EL (cell line): ENCODE data around the gene FUT8.

Experiments
- DNase-seq: peaks from one replicate; pipeline ENCODE4 v3.0.0-alpha.2; 2016

FUT8 gene

GRCh38 chr14:65783576-65783975 is 371.0 kb downstream of the FUT8 start:
- no peak for DNase-seq

GRCh38 chr14:65784574-65784973 is 372.0 kb downstream of the FUT8 start:
- DNase-seq = no peak

GRCh38 chr14:65787461-65787860 is 374.9 kb downstream of the FUT8 start:
- DNase-seq = no peak

- DNase-seq = no peak
Measured at GRCh38 chr14:65788876-65789275, 376.3 kb downstream of the FUT8 start.

DNA sequence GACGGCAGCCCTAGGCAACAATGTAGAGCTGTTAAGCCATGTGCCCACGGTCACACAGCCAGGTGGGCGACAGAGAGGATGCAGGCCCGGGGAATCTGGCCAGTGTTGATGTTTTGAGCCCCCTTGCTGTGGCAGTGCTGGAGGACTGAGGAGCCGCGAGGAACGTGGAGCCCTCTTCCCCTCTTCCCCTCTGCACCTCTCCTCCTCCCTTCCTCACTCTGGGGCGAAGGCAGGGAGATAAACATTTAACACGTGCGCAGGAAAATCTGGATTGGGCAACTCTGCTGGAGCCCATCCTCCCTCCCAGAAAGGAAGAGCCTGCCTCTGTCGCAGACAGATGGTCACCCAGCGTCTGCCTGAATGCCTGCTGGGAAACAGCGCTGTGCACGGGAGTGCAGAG is 376.8 kb downstream of the FUT8 start:
- DNase-seq = peak; percentile 6

DNA sequence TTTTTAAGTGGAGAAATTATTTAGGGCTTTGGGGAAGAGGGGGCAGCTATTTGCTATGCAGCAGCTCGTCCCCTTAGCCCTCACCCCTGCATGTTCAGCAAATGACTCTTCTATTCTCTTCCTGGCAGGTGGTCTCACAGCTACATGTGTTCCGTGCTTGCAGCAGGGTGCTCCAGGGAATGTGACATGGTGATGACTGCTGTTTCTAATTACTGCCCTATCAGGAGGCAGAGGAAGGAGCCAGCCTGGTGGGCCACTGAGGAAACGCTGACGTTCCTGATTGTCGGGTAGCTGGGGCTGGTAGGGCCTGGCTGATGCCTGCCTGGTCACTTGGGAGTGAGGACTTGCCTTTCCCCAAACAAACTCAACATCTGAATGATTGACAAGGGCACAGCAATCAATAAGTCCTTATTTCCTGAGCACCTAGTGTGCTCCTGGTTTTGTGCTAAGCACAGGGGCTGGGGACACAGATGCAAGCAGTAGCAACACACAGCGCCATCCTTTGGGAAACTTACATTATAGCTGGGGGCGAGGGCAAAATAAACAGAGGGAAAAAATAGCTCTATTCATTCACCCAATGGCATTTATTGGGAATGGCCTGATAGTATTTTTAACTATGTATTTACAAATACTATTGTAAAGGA is 377.8 kb downstream of the FUT8 start:
- no peak for DNase-seq

DNA sequence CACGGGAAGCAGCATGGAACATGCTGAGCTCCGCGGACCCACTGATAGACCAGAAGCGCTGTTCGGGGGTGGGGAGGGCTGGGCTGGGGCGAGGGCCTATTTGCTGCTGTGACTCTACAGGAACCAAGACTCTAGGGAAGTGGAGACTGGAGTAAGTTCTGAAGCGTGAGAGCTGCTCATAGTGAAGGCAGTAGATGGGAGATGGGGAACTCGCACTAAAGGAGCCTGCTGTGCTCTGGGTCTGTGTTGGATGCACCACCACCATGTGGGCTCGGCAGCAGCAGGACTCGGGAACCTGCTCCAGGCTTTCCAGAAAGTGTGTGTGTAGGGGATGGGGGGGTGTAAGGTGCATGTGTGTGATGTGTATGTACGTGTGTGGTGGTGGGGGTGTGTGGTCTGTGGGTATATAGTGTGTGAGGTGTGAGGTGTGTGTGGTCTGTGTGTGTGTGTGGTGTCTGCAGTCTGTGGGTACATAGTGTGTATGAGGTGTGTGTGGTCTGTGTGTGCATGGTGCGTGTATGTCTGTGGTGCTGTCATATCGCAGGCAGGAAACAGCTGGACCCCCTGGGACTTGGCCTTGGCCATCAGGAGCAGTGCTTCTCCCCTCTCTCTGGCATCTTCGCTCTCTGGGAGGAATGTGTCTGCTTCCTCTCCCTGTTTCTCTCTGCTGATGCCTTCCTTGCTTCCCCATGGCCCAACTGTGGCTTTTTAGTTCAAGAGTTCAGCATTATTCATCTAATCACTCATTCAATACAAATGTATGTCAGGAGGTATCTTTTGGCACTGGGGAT is 378.9 kb downstream of the FUT8 start:
- DNase-seq = peak; percentile 88

DNA sequence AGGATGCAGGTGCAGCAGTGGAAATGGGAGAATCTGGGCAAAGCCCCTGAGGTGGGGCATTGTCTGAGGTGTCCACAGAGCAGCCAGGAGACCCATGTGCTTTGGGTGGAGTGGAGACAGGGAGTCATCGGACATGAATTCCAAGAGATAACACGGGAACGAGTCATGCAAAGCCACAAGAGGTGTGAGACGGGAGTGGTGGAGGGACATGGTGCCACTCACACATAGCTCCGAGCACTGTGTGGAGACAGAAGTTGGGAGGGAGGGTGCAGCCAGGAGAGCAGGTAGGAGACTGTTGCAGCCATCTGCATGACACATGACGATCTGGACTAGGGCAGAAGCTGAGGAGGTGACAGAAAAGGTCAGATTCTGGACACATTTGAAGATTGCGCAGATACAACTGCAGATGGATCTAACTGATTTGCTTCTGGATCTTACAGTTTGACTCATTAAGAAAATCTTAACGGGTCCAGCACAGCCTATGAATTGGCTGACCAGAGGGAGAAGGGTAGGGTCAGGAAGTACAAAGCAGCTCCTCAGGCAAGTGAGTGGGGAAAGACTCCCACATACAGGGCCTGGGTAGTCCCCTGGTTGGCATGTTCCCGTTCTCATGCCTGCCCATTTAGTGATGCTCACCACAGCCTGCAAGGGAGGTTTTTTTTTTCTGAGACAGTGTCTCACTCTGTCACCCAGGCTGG is 379.8 kb downstream of the FUT8 start:
- peak; percentile 80 for DNase-seq
